DOHH2 (cell line): ENCODE measurements around the gene RHCE.

Experiments used
- CTCF ChIP-seq: fragments of 200-600 bp; sonication (generic); IDR thresholded peaks from one replicate; pipeline ENCODE4 v1.5.1; 2014; ENCODE audit warnings: antibody characterized with exemption, mild to moderate bottlenecking, low read depth, low read length; ENCODE audit not compliant: poor library complexity, severe bottlenecking
- EZH2phosphoT487 ChIP-seq: fragments of 200-600 bp; sonication (generic); IDR thresholded peaks from 2 replicates; pipeline ENCODE4 v1.6.1; 2017; ENCODE audit warnings: borderline replicate concordance, mild to moderate bottlenecking, antibody characterized with exemption, low read length, moderate library complexity, mixed read lengths

- no peak for TF ChIP-seq CTCF
- TF ChIP-seq EZH2phosphoT487: no peak
These were observed 9.7 kb upstream of the RHCE start, which contains the start of gene MACO1 for GRCh38 chr1:25430073-25430966.
